Left lung (tissue), 10 donors: ENCODE measurements around the gene ISG20. TPM values are rescaled to one million over a fixed set of nuclear protein-coding genes. Genes with fewer than 3 reads are reported as not detected.

Experiments used
- ATAC-seq: fragments of 200-7000 bp; cut with Tn5 transposase; one replicate; pipeline ENCODE4 v1.9.1; 2020; ENCODE audit warnings: moderate library complexity
- DNase-seq, 4 donors: peaks; one replicate each; pipeline ENCODE4 v3.0.0-alpha.2; 2013 to 2020
- H3K27ac ChIP-seq, 2 donors: fragments of 200-600 bp; sonication (generic) in 1 of 2; one replicate each; pipeline versions ENCODE4 v1.5.0 to v1.8.0; 2020 to 2021
- H3K27me3 ChIP-seq, 2 donors: fragments of 200-600 bp; sonication (generic) in 1 of 2; one replicate each; pipeline versions ENCODE4 v1.5.0 to v1.8.0; 2020 to 2021
- H3K36me3 ChIP-seq, 2 donors: fragments of 200-600 bp; sonication (generic) in 1 of 2; one replicate each; pipeline versions ENCODE4 v1.5.0 to v1.8.0; 2020 to 2021
- H3K4me1 ChIP-seq, 2 donors: fragments of 200-600 bp; one replicate each; pipeline ENCODE4 v1.8.0; 2021
- H3K4me3 ChIP-seq, 2 donors: fragments of 200-600 bp; sonication (generic) in 1 of 2; one replicate each; pipeline versions ENCODE4 v1.5.0 to v1.8.0; 2020 to 2021; ENCODE audit warnings: mild to moderate bottlenecking in 1 of 2
- H3K9me3 ChIP-seq, 2 donors: fragments of 200-600 bp; sonication (generic) in 1 of 2; one replicate each; pipeline versions ENCODE4 v1.5.0 to v1.8.0; 2020 to 2021
- CTCF ChIP-seq, 2 donors: fragments of 200-600 bp; sonication (generic) in 1 of 2; IDR thresholded peaks; one replicate each; pipeline versions ENCODE4 v1.5.0 to v1.8.0; 2021; ENCODE audit warnings: antibody characterized with exemption in 2 of 2
- intact Hi-C, 2 donors: fragments of 100-400 bp; cut with DNase I; formaldehyde crosslinking; loops; one replicate each; pipeline versions ENCODE4 v1.11.2 to v1.14.2; 2022
- polyA plus RNA-seq, 6 donors: library from polyadenylated mRNA; unstranded; fragments of 120-200 nt; gene quantifications; one replicate each; pipeline ENCODE4 v1.2.1, GENCODE V29; 2013; ENCODE audit not compliant: insufficient read length in 6 of 6
- total RNA-seq, 2 donors: library from RNA; stranded (reverse); fragmentation: NEBNext Ultra II Directional; extraction: Animal tissue kit (Norgen Biotek cat#: 25700); gene quantifications; one replicate each; pipeline ENCODE4 v1.2.1, GENCODE V29; 2021
- donor health status: DM: no; HTN: yes; CAD: no.
- donor health status: DM: no; HTN: no; CAD: no.

The ISG20 gene
- total and polyA plus RNA-seq, 8 donors, result 1.00 to 23.6 (median 1.4) TPM

GRCh38 chr15:88661041-88661700 lies 22.4 kb downstream of the ISG20 start:
- intact Hi-C loops, result no loop called here
- Histone ChIP-seq H3K4me3 (no peak overlapping the region), H3K9me3 (no peaks in the 10 kb centered on the region), H3K36me3 (no peaks in the 10 kb centered on the region), H3K27ac (no peak overlapping the region), H3K4me1 (no peaks in the 10 kb centered on the region), H3K27me3 (no peaks in the 10 kb centered on the region)
- ATAC-seq, result no peak
- no peak for TF ChIP-seq CTCF (IDR thresholded peaks at IDR 0.05)
- DNase-seq, result no peak

- Histone ChIP-seq H3K4me3 (no peak overlapping the region), H3K9me3 (no peaks in the 10 kb centered on the region), H3K36me3 (no peaks in the 10 kb centered on the region), H3K27me3 (no peaks in the 10 kb centered on the region), H3K27ac (no peak overlapping the region), H3K4me1 (no peaks in the 10 kb centered on the region)
- no peak for TF ChIP-seq CTCF (IDR thresholded peaks at IDR 0.05)
- peak in 1 of 4 donors; percentile 12 for DNase-seq
- intact Hi-C loops, result no loop called here
- ATAC-seq, result no peak
Observed at GRCh38 chr15:88661761-88662556, 23.1 kb downstream of the ISG20 start.

GRCh38 chr15:88663141-88663621 lies 24.4 kb downstream of the ISG20 start:
- DNase-seq (no peak), ATAC-seq (no peak)
- Histone ChIP-seq H3K36me3 (no peaks in the 10 kb centered on the region), H3K4me3 (no peak overlapping the region), H3K27ac (no peak overlapping the region), H3K27me3 (no peaks in the 10 kb centered on the region), H3K4me1 (no peaks in the 10 kb centered on the region), H3K9me3 (no peaks in the 10 kb centered on the region)
- no peak for TF ChIP-seq CTCF (IDR thresholded peaks at IDR 0.05)
- intact Hi-C loops, result no loop called here

- ATAC-seq (peak; percentile 71), DNase-seq (no peak)
- Histone ChIP-seq H3K4me3 (no peak overlapping the region), H3K9me3 (no peaks in the 10 kb centered on the region), H3K36me3 (no peaks in the 10 kb centered on the region), H3K27me3 (no peaks in the 10 kb centered on the region), H3K4me1 (no peaks in the 10 kb centered on the region), H3K27ac (no peak overlapping the region)
- peak in 1 of 2 donors; percentile 14 for TF ChIP-seq CTCF (IDR thresholded peaks at IDR 0.05)
- intact Hi-C loops, result no loop called here
Observed at GRCh38 chr15:88664151-88664778, 25.4 kb downstream of the ISG20 start.

- intact Hi-C loops, result no loop called here
- TF ChIP-seq CTCF (IDR thresholded peaks at IDR 0.05), result no peak
- Histone ChIP-seq H3K27ac (no peak overlapping the region), H3K4me1 (no peaks in the 10 kb centered on the region), H3K27me3 (peaks cover 0 to 11% of the 10 kb centered on the region in 2 donors), H3K4me3 (no peak overlapping the region), H3K9me3 (no peaks in the 10 kb centered on the region), H3K36me3 (no peaks in the 10 kb centered on the region)
- no peak for DNase-seq
- no peak for ATAC-seq
Observed at GRCh38 chr15:88674661-88675060, 35.8 kb downstream of the ISG20 start.
